SK-N-SH (cell line): ENCODE results near the gene ZFYVE16.

Experiments
- CTCF ChIP-seq: fragments of 200-600 bp; sonication (generic); IDR thresholded peaks from 2 replicates; pipeline ENCODE4 v1.6.1; 2017; ENCODE audit warnings: antibody characterized with exemption, mild to moderate bottlenecking, moderate library complexity
- GABPA ChIP-seq: IDR thresholded peaks from 2 replicates; pipeline ENCODE4 v1.4.0; 2012; ENCODE audit warnings: low read depth, mild to moderate bottlenecking
- GATA2 ChIP-seq: sonication (generic); formaldehyde crosslinking; IDR thresholded peaks from 2 replicates; pipeline ENCODE4 v1.5.0; 2020; ENCODE audit warnings: mild to moderate bottlenecking, missing genetic modification reagents
- MAX ChIP-seq: IDR thresholded peaks from 2 replicates; pipeline ENCODE4 v1.4.0; 2012; ENCODE audit warnings: low read depth
- MEF2A ChIP-seq: IDR thresholded peaks from 2 replicates; pipeline ENCODE4 v1.4.0; 2012; ENCODE audit warnings: low read depth, borderline replicate concordance
- NFIC ChIP-seq: IDR thresholded peaks from 2 replicates; pipeline ENCODE4 v1.4.0; 2012; ENCODE audit warnings: borderline replicate concordance
- PBX3 ChIP-seq: IDR thresholded peaks from 2 replicates; pipeline ENCODE4; 2012
- RAD21 ChIP-seq: IDR thresholded peaks from 2 replicates; pipeline ENCODE4 v1.6.1; 2012; ENCODE audit warnings: mild to moderate bottlenecking, low read length
- SIN3A ChIP-seq: IDR thresholded peaks from 2 replicates; pipeline ENCODE4 v1.6.1; 2012; ENCODE audit warnings: low read depth, mild to moderate bottlenecking, low read length, moderate library complexity, borderline replicate concordance
- TAF1 ChIP-seq: IDR thresholded peaks from 2 replicates; pipeline ENCODE4 v1.6.1; 2012; ENCODE audit warnings: low read depth, mild to moderate bottlenecking, low read length, moderate library complexity, borderline replicate concordance
- TCF12 ChIP-seq: IDR thresholded peaks from 2 replicates; pipeline ENCODE4 v1.4.0; 2012
- USF2 ChIP-seq: fragments of 150-350 bp; IDR thresholded peaks from 2 replicates; pipeline ENCODE4 v1.6.1; 2017; ENCODE audit warnings: antibody characterized with exemption, low read length, low read depth, borderline replicate concordance
- YY1 ChIP-seq: IDR thresholded peaks from 2 replicates; pipeline ENCODE4 v1.4.0; 2012; ENCODE audit warnings: low read depth, mild to moderate bottlenecking
- ZBTB33 ChIP-seq: IDR thresholded peaks from 2 replicates; pipeline ENCODE4 v1.4.0; 2012; ENCODE audit warnings: low read depth, borderline replicate concordance

- TF ChIP-seq CTCF (no peak), GABPA (no peak), GATA2 (CRISPR knock-in tag) (no peak), SIN3A (no peak), YY1 (no peak), TAF1 (no peak), TCF12 (no peak), ZBTB33 (no peak), USF2 (no peak), MAX (no peak), RAD21 (no peak), NFIC (no peak), PBX3 (no peak), MEF2A (no peak)
These were observed 55.4 kb downstream of the ZFYVE16 start for GRCh38 chr5:80463269-80463668.
